ENCODE data around the gene CACNA2D2. TPM values are rescaled to one million over a fixed set of nuclear protein-coding genes. Genes with fewer than 3 reads are reported as not detected.

Gene CACNA2D2
- total and polyA plus RNA-seq, 11 donors, result 0.49 to 3.6 (median 1.5) TPM

DNA sequence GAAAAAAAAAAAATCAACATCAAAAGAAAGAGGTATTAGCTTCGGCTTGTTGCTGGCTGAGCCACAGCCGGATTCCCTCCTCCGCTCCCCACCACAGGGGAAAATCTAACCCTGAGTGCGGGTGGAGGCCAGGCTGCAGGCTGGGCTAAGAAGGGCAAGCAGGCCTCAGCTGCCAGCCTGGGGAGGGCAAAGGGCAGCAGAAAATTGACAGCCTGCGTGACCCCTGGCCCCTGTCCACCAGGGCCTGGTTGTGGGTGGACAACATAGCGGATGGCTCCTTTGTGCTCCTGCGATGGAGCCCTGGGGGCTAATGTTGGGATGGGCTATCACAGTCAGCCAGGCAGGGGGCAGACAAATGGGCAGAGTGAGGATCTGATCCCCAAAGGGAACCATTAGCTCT is 25.4 kb downstream of the CACNA2D2 start:
- H3K4me1 ChIP-seq, result peaks cover 0 to 13% (median 0%) of the 10 kb centered on the region in 12 donors
- H3K4me3 ChIP-seq, result no peak overlapping the region
- DNase-seq (no peak), ATAC-seq (no peak)
- no peak for TF ChIP-seq POLR2A (IDR thresholded peaks at IDR 0.05)
- TF ChIP-seq, protein P1, sequence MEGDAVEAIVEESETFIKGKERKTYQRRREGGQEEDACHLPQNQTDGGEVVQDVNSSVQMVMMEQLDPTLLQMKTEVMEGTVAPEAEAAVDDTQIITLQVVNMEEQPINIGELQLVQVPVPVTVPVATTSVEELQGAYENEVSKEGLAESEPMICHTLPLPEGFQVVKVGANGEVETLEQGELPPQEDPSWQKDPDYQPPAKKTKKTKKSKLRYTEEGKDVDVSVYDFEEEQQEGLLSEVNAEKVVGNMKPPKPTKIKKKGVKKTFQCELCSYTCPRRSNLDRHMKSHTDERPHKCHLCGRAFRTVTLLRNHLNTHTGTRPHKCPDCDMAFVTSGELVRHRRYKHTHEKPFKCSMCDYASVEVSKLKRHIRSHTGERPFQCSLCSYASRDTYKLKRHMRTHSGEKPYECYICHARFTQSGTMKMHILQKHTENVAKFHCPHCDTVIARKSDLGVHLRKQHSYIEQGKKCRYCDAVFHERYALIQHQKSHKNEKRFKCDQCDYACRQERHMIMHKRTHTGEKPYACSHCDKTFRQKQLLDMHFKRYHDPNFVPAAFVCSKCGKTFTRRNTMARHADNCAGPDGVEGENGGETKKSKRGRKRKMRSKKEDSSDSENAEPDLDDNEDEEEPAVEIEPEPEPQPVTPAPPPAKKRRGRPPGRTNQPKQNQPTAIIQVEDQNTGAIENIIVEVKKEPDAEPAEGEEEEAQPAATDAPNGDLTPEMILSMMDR (IDR thresholded peaks at IDR 0.05), result no peak
- intact Hi-C loops (cut with DNase I), result no loop called here
- H3K27me3 ChIP-seq, result no peaks in the 10 kb centered on the region
- H3K36me3 ChIP-seq, result no peaks in the 10 kb centered on the region
- WGBS, 4 donors, result 94 to 98% (median 95%) methylated on average over 5 to 7 of the region's 7 CpGs
- H3K9me3 ChIP-seq, result no peaks in the 10 kb centered on the region
- no peak overlapping the region for H3K27ac ChIP-seq

DNA sequence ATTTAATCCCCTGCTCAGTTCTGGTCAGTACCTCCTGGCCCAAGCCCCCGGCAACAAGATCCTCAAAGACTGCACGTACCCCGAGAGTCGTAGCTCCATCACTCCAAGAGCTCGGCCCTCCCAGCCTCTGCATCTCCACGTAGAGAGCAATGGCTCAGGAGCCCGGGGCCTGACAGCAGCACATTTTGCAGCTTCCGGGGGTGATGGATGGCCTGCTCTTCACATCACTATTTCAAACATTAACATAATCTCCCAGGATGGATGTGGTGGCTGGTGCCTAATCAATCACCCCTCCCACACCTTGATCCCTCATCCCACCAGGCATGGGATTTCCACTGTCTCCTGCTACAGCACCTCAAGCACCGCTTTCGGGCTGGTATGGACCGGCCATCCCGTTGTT is 28.1 kb downstream of the CACNA2D2 start:
- H3K9me3 ChIP-seq, result no peaks in the 10 kb centered on the region
- H3K4me3 ChIP-seq, result no peak overlapping the region
- intact Hi-C loops (cut with DNase I), result no loop called here
- H3K27me3 ChIP-seq, result no peaks in the 10 kb centered on the region
- TF ChIP-seq, protein P1 (IDR thresholded peaks at IDR 0.05), result no peak
- TF ChIP-seq POLR2A (IDR thresholded peaks at IDR 0.05), result no peak
- WGBS, 4 donors, result 88 to 96% (median 93%) methylated on average over 11 to 12 of the region's 12 CpGs
- H3K4me1 ChIP-seq, result peaks cover 0 to 13% (median 0%) of the 10 kb centered on the region in 12 donors
- ATAC-seq, result no peak
- no peak overlapping the region for H3K27ac ChIP-seq
- no peaks in the 10 kb centered on the region for H3K36me3 ChIP-seq
- no peak for DNase-seq

DNA sequence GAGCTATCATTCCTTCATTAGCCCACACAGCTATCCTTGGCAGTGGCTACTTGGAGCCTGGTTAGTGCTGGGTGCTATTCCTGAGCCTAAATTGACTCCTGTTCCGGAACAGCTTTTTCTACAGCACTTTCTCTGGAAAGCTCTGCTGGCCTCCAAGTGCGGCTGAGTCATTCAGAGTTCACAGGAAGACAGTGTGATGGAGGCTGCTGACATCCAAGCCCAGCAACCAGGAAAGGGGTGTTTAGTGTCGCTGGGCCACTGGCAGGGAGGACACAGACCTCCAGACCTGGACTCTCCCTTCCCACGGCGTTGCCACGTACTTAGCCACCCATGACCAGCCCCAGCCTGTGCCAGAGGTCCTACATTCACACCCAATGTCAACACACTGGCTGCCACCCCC is 28.7 kb downstream of the CACNA2D2 start:
- Histone ChIP-seq H3K4me1 (peaks cover 0 to 13% (median 0%) of the 10 kb centered on the region in 12 donors), H3K27me3 (no peaks in the 10 kb centered on the region), H3K9me3 (no peaks in the 10 kb centered on the region), H3K4me3 (no peak overlapping the region), H3K27ac (peak overlapping the region in 2 of 12 donors; percentile 34 to 38), H3K36me3 (no peaks in the 10 kb centered on the region)
- 60 to 66% (median 64%) methylated on average over 6 of the region's 6 CpGs for WGBS, 4 donors
- TF ChIP-seq POLR2A (IDR thresholded peaks at IDR 0.05), result no peak
- TF ChIP-seq, protein P1 (IDR thresholded peaks at IDR 0.05), result no peak
- ATAC-seq, result peak in 3 of 4 donors; percentile 21 to 47 (median 25)
- intact Hi-C loops (cut with DNase I), result no loop called here
- no peak for DNase-seq

DNA sequence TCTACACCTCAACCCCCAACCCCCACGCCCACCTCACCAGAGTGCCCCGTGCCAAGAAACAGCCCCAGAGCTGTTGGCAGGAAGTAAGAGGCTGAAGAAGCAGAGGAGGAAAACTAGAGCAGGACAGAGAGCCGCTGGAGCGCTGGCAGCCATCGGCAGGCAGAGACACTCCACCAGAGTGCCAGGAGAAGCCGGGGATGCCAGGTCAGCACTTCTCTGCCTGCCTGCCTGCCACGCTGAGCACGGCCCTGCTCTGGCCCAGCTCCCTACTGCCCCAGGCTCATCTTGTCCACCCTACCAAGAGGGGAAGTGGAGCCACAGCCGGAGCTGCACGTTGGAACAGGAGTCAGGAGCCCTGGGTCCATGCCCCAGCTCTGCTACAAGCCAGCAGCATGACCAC is 29.7 kb downstream of the CACNA2D2 start:
- TF ChIP-seq POLR2A (IDR thresholded peaks at IDR 0.05), result no peak
- TF ChIP-seq, protein P1 (IDR thresholded peaks at IDR 0.05), result no peak
- H3K4me1 ChIP-seq, result peaks cover 0 to 13% (median 0%) of the 10 kb centered on the region in 12 donors
- no peaks in the 10 kb centered on the region for H3K9me3 ChIP-seq
- H3K4me3 ChIP-seq, result no peak overlapping the region
- 49 to 77% (median 65%) methylated on average over 9 to 10 of the region's 10 CpGs for WGBS, 4 donors
- H3K27ac ChIP-seq, result no peak overlapping the region
- ATAC-seq, result peak in 3 of 4 donors; percentile 40 to 75 (median 69)
- intact Hi-C loops (cut with DNase I), result no loop called here
- H3K36me3 ChIP-seq, result no peaks in the 10 kb centered on the region
- no peaks in the 10 kb centered on the region for H3K27me3 ChIP-seq
- peak in 1 of 5 donors; percentile 54 for DNase-seq

Measured in heart left ventricle (tissue), 16 donors.